GM18868 (cell line): Measurements from ENCODE around the gene RSRC1.
"Not testable (repeated sequence)": the region's sequence is repeated elsewhere in the genome, so short reads cannot be mapped to it uniquely, and the experiment has no call there.

Source experiments
- ATAC-seq: cut with Tn5 transposase; IDR thresholded peaks from one replicate; pipeline ENCODE4 v1.9.1; 2021; ENCODE audit warnings: mild to moderate bottlenecking, moderate library complexity; ENCODE audit not compliant: unreplicated experiment

RSRC1 gene

GRCh38 chr3:158312560-158313141 lies 202.8 kb downstream of the RSRC1 start:
- no peak for ATAC-seq

- peak; percentile 52 for ATAC-seq
Measured at GRCh38 chr3:158313338-158313927, 203.5 kb downstream of the RSRC1 start.

DNA sequence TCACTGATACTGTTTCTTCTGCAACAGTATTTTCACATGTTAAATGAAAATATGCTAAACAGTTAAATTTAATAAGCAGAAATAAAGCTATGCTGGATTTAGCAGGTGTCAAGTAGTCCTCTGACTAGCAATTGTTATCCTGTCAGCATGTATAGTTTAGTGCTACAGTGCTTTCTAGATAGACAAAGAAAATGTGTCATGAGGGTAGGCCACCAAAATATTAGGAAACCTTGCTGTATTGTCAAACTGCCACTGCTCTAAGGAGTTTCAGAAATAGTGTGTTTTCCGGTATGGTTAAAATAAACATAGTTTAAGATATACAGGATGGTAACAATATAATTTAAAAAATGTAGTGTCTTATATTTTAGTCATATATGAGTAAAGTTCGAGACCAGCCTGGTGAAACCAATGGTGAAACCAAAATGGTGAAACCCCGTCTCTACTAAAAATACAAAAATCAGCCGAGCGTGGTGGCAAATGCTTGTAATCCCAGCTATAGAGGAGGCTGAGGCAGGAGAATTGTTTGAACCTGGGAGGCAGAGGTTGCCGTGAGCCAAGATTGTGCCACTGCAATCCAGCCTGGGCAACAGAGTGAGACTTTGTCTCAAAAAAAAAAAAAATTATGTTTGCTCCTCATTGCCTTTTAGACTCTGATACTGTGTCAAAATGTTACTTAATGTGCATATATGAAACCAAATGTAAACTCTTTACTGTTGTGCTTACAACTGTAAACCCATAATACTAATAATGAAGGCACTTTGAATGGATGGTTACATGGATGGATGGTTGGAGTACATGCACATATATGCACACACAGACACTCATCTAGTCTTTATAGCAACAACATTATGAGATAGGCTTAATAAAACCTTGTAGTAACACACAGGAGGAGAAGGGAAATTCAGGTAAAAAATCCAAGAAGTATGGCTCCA lies 204.8 kb downstream of the RSRC1 start:
- peak; percentile 77 for ATAC-seq

GRCh38 chr3:158329696-158330441 lies 220.0 kb downstream of the RSRC1 start:
- ATAC-seq = not testable (repeated sequence)

GRCh38 chr3:158330870-158331269 lies 221.0 kb downstream of the RSRC1 start:
- ATAC-seq = no peak

DNA sequence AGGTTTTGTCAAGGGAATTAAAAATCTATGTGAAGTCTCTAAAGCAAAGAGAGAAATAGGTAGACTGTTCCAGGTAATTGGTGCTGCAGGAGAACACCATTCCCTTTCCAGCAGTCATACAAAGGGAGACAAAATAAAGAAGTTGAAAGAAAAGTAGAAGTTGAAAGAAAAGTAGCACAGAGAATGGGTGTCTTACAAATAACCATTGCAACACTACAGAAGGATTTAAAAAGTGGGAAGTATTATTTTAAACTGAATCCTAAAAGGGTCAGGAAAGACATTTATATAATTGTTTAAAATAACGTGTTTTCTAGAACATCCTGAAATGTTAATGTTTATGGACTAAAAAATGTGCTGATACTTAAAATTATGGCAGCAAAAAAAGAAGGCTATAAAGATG lies 223.8 kb downstream of the RSRC1 start:
- no peak for ATAC-seq

GRCh38 chr3:158337110-158337509 lies 227.2 kb downstream of the RSRC1 start:
- ATAC-seq = no peak

- ATAC-seq = no peak
Measured at GRCh38 chr3:158339638-158340037, 229.7 kb downstream of the RSRC1 start.

DNA sequence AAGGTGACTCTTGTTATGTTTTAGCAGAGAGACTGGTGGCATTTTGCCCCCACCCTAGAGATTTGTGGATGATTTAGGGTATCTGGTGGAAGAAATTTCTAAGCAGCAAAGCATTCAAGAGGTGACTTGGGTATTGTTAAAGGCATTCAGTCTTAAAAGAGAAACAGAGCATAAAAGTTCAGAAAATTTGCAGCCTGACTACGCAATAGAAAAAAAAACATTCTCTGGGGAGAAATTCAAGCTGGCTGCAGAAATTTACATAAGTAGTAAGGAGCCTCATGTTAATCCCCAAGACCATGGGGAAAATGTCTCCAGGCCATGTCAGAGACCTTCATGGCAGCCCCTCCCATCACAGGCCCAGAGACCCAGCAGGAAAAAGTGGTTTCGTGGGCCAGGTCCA lies 231.1 kb downstream of the RSRC1 start:
- not testable (repeated sequence) for ATAC-seq

- ATAC-seq = no peak
Measured at GRCh38 chr3:158347966-158348365, 238.1 kb downstream of the RSRC1 start.

- ATAC-seq = no peak
Measured at GRCh38 chr3:158350971-158351370, 241.1 kb downstream of the RSRC1 start.

GRCh38 chr3:158352551-158352950 lies 242.7 kb downstream of the RSRC1 start:
- peak; percentile 45 for ATAC-seq

DNA sequence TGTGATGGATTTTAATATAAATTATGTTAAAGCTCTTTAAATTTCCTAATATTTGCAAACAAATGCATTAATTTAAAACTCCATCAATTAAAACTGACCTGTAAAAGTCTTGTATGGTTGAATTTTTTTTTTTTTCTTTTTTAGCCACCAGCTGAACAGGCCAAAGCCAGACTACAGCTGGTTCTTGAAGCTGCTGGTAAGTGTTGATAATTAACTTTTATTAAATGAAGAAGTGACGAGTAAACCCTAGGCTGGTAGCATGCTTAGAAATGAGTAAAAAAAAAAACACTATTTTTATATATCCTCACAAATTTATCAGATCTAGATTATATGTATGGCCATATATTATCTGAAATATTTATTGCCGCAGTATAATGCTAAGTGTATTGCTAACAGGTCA lies 244.8 kb downstream of the RSRC1 start:
- no peak for ATAC-seq

DNA sequence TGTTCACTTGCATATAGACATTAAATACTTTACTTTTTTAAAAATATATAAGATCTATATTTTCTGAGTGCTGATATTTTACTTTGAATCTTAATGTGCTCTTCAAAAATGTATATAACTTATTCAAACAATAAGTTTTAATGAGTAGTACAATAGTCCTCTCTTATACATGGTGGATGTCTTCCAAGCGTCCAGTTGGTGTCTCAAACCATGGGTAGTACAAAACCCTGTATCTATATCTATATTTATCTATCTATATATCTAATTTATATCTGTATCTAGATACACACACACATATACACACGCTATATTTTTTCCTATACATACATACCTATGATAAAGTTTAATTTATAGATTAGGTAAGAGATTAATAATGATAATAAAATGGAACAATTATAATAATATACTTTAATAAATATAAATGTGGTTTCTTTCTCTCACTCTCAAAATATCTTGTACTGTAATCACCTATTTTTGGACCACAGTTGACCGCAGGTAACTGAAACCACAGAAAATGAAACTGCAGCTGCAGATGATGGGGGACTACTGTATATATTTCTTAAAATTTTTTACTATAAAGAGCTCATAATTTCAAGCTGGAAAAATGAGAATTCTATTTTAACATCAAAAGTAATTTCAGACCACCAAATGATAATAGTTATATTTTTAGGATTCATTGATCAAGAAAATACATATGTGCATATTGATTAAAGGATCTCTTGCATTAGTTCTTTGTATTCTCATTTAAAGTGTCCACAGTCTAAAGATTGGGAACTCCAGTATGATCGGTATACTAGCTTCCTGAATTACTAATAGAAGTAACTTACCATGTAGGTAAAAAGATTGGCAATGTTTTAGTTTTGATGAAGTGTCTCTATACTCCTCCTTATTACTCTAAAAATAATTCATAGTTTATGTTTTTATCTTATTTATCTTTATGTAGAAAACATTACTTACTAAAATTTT lies 246.0 kb downstream of the RSRC1 start:
- ATAC-seq = peak; percentile 96

- ATAC-seq = no peak
Measured at GRCh38 chr3:158359339-158359738, 249.4 kb downstream of the RSRC1 start.

GRCh38 chr3:158360756-158361448 lies 251.0 kb downstream of the RSRC1 start:
- no peak for ATAC-seq

DNA sequence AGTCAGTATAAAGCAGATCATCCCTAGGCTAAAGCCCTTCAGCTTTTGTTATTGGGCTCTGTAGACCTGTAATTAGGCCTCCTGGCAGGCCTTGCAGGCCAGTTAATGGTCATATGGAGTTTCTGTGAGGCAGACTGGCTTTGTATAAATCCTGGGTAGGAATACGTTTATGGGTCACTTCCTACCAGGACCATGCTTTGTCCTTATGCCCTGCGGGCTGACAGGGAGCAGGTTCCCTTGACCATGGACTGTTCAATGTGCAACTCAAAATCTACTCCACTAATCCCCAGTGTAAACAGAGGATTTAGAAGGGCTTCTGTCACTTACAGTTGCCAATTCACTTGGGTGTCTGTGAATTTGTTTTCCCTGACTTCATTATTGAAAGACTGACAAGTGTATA lies 258.4 kb downstream of the RSRC1 start:
- ATAC-seq = no peak

DNA sequence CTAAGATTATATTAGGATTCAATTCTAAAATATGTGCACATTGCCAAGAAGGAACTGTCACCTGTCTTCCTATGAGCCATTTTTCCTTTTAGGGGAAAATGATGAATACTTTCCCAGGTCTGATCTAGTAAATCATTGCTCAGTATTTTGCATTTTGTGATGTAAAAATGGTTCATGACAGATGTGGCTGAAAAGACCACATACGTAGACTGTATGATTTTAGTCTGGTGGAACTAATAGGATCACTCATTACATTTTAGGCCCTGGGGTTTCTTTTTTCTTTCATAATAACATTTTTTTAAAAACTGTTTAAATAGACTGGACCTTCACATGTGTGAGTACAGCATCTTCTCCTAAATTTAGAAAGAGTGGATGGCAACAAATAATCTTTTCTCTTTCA lies 259.4 kb downstream of the RSRC1 start:
- ATAC-seq = no peak

DNA sequence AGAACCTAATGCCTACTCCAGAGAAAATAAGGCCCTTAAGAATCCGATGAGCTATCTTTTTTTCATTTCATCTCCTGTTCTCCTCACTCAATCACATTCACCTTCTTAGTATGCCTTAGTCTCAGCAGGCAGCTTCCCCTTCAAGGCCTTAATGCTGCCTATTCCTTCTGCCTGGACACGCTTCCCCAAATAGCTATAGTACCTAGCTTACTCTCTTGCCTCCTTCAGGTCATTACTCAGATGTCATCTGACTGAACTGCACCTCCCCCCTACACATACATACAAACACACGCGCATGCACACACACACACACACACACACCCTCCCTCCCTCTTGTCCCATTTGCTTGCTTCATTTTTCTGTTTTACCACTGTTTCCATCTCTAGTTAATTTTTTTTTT lies 269.6 kb downstream of the RSRC1 start:
- ATAC-seq = no peak
